A549 (cell line): ENCODE data around the gene SLC25A30. TPM values are rescaled to one million over a fixed set of nuclear protein-coding genes. Genes with fewer than 3 reads are reported as not detected.

ENCODE experiments used
- ATAC-seq, 2 experiments: fragments of 200-7000 bp in 1 of 2; fragments of >200 bp in 1 of 2; cut with Nextera tagmentation in 1 of 2; cut with Tn5 transposase in 1 of 2; 3 replicates each; pipeline versions ENCODE4 v1.8.0 to v1.9.1; 2018 to 2020; ENCODE audit warnings: mild to moderate bottlenecking in 1 of 2, moderate library complexity in 1 of 2
- CTCF ChIA-PET: fragments of 300-600 bp; sonication (Branson Sonifier 250); formaldehyde crosslinking; extraction: SDS; loops from one replicate; lab custom pipeline; 2021; ENCODE audit warnings: antibody characterized with exemption, inconsistent platforms; lab: Yijun Ruan, JAX
- POLR2A ChIA-PET: fragments of 350-600 bp; formaldehyde crosslinking; extraction: SDS; loops from one replicate; lab custom pipeline; 2021; ENCODE audit warnings: antibody characterized with exemption, inconsistent platforms; lab: Yijun Ruan, JAX
- DNase-seq, 2 experiments: peaks; one replicate each; pipeline versions ENCODE4 v3.0.0 to v3.0.0-alpha.2; 2011 to 2016; ENCODE audit warnings: low read depth in 1 of 2, low spot score in 1 of 2
- FAIRE-seq: peaks from 2 replicates; lab custom pipeline; 2011; peaks lifted over from hg19 to GRCh38; lab: Jason Lieb, UNC
- H3K27ac ChIP-seq, 2 experiments: fragments of >200 bp; sonication (Bioruptor Twin); formaldehyde crosslinking; 3 replicates each; pipeline ENCODE4 v1.5.1; 2016 to 2017
- H3K4me1 ChIP-seq: fragments of >200 bp; sonication (Bioruptor Twin); formaldehyde crosslinking; 3 replicates; pipeline ENCODE4 v1.6.1; 2016
- H3K4me2 ChIP-seq: fragments of >200 bp; sonication (Bioruptor Twin); formaldehyde crosslinking; 3 replicates; pipeline ENCODE4 v1.6.1; 2016
- H3K4me3 ChIP-seq: fragments of >200 bp; sonication (Bioruptor Twin); formaldehyde crosslinking; 3 replicates; pipeline ENCODE4 v1.5.1; 2016
- H3K9me3 ChIP-seq: fragments of >200 bp; sonication (Bioruptor Twin); formaldehyde crosslinking; 3 replicates; pipeline ENCODE4 v1.6.1; 2016
- BHLHE40 ChIP-seq: IDR thresholded peaks from 2 replicates; pipeline ENCODE4 v1.6.1; 2012; ENCODE audit warnings: low read depth, low read length, inconsistent platforms
- EHMT2 ChIP-seq: fragments of 200-600 bp; sonication (generic); IDR thresholded peaks from 2 replicates; pipeline ENCODE4 v1.6.1; 2016; ENCODE audit warnings: antibody characterized with exemption, low read depth, mild to moderate bottlenecking, moderate library complexity
- FOXS1 ChIP-seq: fragments of 250-450 bp; sonication (Bioruptor Pico); IDR thresholded peaks from 2 replicates; pipeline ENCODE4 v1.5.0; 2020; ENCODE audit warnings: mild to moderate bottlenecking, moderate library complexity
- HOXA7 ChIP-seq: fragments of 250-450 bp; sonication (Bioruptor Pico); IDR thresholded peaks from 2 replicates; pipeline ENCODE4 v1.5.0; 2020; ENCODE audit warnings: mild to moderate bottlenecking, moderate library complexity
- KDM5A ChIP-seq: fragments of 200-600 bp; sonication (generic); IDR thresholded peaks from 2 replicates; pipeline ENCODE4 v1.6.1; 2016; ENCODE audit warnings: antibody characterized with exemption, mild to moderate bottlenecking
- NFE2L2 ChIP-seq: fragments of 150-350 bp; conservative IDR thresholded peaks from 2 replicates; pipeline ENCODE4 v1.6.1; 2014; ENCODE audit warnings: low read length
- NPAS2 ChIP-seq: fragments of 250-450 bp; sonication (Bioruptor Pico); IDR thresholded peaks from 2 replicates; pipeline ENCODE4 v1.8.0; 2022; ENCODE audit warnings: mild to moderate bottlenecking, moderate library complexity, borderline replicate concordance
- NR3C1 ChIP-seq: fragments of >200 bp; sonication (Bioruptor Twin); formaldehyde crosslinking; IDR thresholded peaks from 3 replicates; pipeline ENCODE4 v1.6.1; 2017
- RFX5 ChIP-seq: fragments of 450-650 bp; IDR thresholded peaks from 2 replicates; pipeline ENCODE4 v1.7.1; 2014; ENCODE audit warnings: antibody characterized with exemption, mild to moderate bottlenecking, moderate library complexity
- SREBF2 ChIP-seq: fragments of 450-650 bp; IDR thresholded peaks from 2 replicates; pipeline ENCODE4 v1.6.1; 2014; ENCODE audit warnings: mild to moderate bottlenecking, moderate library complexity
- TFCP2L1 ChIP-seq: fragments of 250-450 bp; sonication (Bioruptor Pico); IDR thresholded peaks from 2 replicates; pipeline ENCODE4 v1.5.0; 2021; ENCODE audit warnings: mild to moderate bottlenecking
- ZNF302 ChIP-seq: fragments of 250-450 bp; sonication (Bioruptor Pico); IDR thresholded peaks from 2 replicates; pipeline ENCODE4 v1.9.0; 2021; ENCODE audit warnings: inconsistent platforms, mild to moderate bottlenecking, moderate library complexity
- WGBS: methylation state at CpG from one replicate; pipeline ENCODE4 v1.1.6; 2017; ENCODE audit errors: missing lambda C conversion rate; 5-methylcytosine and 5-hydroxymethylcytosine counted together
- polyA plus RNA-seq, 4 experiments: library from polyadenylated mRNA; depleted of rRNA in 3 of 4; stranded (reverse); fragments of >200 nt; fragmentation: RNase III in 1 of 4; extraction: RNeasy Plus Mini Kit Qiagen cat#74134 plus additional on column Dnase treatment in 1 of 4; gene quantifications; 2 replicates in 3 of 4; 3 replicates in 1 of 4; pipeline ENCODE4 v1.2.3, GENCODE V29; 2011 to 2017
- TF ChIP-seq, protein P1 (sequence below): fragments of 200-600 bp; sonication (generic); IDR thresholded peaks from 2 replicates; pipeline ENCODE4 v1.6.1; 2016; ENCODE audit warnings: antibody characterized with exemption, mild to moderate bottlenecking, moderate library complexity
- TF ChIP-seq, protein P2 (sequence below): IDR thresholded peaks from 2 replicates; pipeline ENCODE4 v1.6.1; 2012
- TF ChIP-seq, protein P3 (sequence below): fragments of >200 bp; sonication (Bioruptor Twin); formaldehyde crosslinking; IDR thresholded peaks from 3 replicates; pipeline ENCODE4 v1.5.1; 2016

Gene SLC25A30
- polyA plus RNA-seq, 2 of the 4 experiments (the other 2 are of a cell fraction) = 10.1 to 12.7 TPM

DNA sequence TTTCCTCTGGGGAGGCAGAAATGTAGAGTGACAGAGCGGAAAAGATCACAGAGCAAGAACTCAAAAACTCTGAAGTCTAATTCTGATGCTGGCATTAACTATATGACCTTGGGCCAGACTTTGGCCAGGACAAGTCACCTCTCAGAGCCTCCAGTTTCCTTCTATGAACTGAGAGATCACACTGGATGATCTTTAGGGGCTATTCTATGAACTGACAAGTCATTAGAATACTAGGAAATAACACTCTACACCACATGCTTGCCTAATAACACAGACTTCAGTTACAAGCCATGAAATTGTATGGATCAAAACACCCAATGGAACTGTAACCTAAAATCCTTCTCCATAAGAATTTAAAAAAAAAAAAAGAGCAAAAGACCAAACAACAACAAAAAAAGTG is 16.9 kb downstream of the SLC25A30 start:
- H3K4me2 ChIP-seq = no peak overlapping the region
- no peak overlapping the region for H3K27ac ChIP-seq
- POLR2A ChIA-PET = no interaction called here
- ATAC-seq (no peak), DNase-seq (no peak)
- WGBS = 93% methylated on average over 1 of the region's 1 CpG
- H3K4me3 ChIP-seq = no peak overlapping the region
- TF ChIP-seq ZNF302 (CRISPR knock-in tag) = no peak
- no peak for TF ChIP-seq EHMT2
- TF ChIP-seq HOXA7 (CRISPR knock-in tag) = no peak
- TF ChIP-seq SREBF2 = no peak
- no peak for TF ChIP-seq FOXS1
- TF ChIP-seq NFE2L2 = no peak
- no peak for TF ChIP-seq BHLHE40
- no peak for TF ChIP-seq RFX5
- TF ChIP-seq, all 56 proteins: peak for 0
- H3K4me1 ChIP-seq = 0 out of 3 replicates have a peak, but pooled peaks cover 5% of the 10 kb centered on the region
- no peak for FAIRE-seq
- CTCF ChIA-PET = no interaction called here
- H3K9me3 ChIP-seq = no peaks in the 10 kb centered on the region

- Histone ChIP-seq H3K4me1 (no peaks in the 10 kb centered on the region), H3K27ac (no peak overlapping the region), H3K9me3 (no peaks in the 10 kb centered on the region), H3K4me3 (no peak overlapping the region)
- POLR2A ChIA-PET = no interaction called here
- ATAC-seq (no peak), FAIRE-seq (no peak)
- TF ChIP-seq, protein P1, sequence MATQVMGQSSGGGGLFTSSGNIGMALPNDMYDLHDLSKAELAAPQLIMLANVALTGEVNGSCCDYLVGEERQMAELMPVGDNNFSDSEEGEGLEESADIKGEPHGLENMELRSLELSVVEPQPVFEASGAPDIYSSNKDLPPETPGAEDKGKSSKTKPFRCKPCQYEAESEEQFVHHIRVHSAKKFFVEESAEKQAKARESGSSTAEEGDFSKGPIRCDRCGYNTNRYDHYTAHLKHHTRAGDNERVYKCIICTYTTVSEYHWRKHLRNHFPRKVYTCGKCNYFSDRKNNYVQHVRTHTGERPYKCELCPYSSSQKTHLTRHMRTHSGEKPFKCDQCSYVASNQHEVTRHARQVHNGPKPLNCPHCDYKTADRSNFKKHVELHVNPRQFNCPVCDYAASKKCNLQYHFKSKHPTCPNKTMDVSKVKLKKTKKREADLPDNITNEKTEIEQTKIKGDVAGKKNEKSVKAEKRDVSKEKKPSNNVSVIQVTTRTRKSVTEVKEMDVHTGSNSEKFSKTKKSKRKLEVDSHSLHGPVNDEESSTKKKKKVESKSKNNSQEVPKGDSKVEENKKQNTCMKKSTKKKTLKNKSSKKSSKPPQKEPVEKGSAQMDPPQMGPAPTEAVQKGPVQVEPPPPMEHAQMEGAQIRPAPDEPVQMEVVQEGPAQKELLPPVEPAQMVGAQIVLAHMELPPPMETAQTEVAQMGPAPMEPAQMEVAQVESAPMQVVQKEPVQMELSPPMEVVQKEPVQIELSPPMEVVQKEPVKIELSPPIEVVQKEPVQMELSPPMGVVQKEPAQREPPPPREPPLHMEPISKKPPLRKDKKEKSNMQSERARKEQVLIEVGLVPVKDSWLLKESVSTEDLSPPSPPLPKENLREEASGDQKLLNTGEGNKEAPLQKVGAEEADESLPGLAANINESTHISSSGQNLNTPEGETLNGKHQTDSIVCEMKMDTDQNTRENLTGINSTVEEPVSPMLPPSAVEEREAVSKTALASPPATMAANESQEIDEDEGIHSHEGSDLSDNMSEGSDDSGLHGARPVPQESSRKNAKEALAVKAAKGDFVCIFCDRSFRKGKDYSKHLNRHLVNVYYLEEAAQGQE = no peak
- TF ChIP-seq, all 56 proteins: peak for 0
- no peak for DNase-seq
- no peak overlapping the region for H3K4me2 ChIP-seq
- WGBS = 94% methylated on average over 4 of the region's 4 CpGs
- CTCF ChIA-PET = interaction anchor here (1.2 to 2.4 kb wide), 4 partner anchors 9 to 31 kb away, joined by 3 to 14 read pairs (median 4); no protein-coding TSS in a partner anchor
Observed at GRCh38 chr13:45398877-45399276, 19.3 kb downstream of the SLC25A30 start.

GRCh38 chr13:45396533-45397095 is 21.6 kb downstream of the SLC25A30 start:
- H3K4me1 ChIP-seq = no peaks in the 10 kb centered on the region
- H3K4me3 ChIP-seq = no peak overlapping the region
- ATAC-seq (no peak), DNase-seq (no peak), FAIRE-seq (no peak)
- ChIA-PET POLR2A (interaction anchor here (0.6 kb wide), 2 partner anchors 31 to 966 kb away, joined by 3 read pairs; no protein-coding TSS in a partner anchor), CTCF (interaction anchor here (0.8 to 6.2 kb wide), 3 partner anchors 9 to 26 kb away, joined by 3 to 59 read pairs (median 4); no protein-coding TSS in a partner anchor)
- H3K27ac ChIP-seq = no peak overlapping the region
- WGBS = 91% methylated on average over 9 of the region's 9 CpGs
- no peak overlapping the region for H3K4me2 ChIP-seq
- TF ChIP-seq KDM5A (no peak), NPAS2 (CRISPR knock-in tag) (no peak), NFE2L2 (no peak), NR3C1 (no peak), TFCP2L1 (no peak)
- TF ChIP-seq, protein P1 = no peak
- TF ChIP-seq, protein P2, sequence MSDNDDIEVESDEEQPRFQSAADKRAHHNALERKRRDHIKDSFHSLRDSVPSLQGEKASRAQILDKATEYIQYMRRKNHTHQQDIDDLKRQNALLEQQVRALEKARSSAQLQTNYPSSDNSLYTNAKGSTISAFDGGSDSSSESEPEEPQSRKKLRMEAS = no peak
- TF ChIP-seq, protein P3, sequence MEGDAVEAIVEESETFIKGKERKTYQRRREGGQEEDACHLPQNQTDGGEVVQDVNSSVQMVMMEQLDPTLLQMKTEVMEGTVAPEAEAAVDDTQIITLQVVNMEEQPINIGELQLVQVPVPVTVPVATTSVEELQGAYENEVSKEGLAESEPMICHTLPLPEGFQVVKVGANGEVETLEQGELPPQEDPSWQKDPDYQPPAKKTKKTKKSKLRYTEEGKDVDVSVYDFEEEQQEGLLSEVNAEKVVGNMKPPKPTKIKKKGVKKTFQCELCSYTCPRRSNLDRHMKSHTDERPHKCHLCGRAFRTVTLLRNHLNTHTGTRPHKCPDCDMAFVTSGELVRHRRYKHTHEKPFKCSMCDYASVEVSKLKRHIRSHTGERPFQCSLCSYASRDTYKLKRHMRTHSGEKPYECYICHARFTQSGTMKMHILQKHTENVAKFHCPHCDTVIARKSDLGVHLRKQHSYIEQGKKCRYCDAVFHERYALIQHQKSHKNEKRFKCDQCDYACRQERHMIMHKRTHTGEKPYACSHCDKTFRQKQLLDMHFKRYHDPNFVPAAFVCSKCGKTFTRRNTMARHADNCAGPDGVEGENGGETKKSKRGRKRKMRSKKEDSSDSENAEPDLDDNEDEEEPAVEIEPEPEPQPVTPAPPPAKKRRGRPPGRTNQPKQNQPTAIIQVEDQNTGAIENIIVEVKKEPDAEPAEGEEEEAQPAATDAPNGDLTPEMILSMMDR = no peak
- H3K9me3 ChIP-seq = no peaks in the 10 kb centered on the region
